Kidney (tissue), 14 donors: ENCODE measurements around the gene PTGER3. TPM values are rescaled to one million over a fixed set of nuclear protein-coding genes. Genes with fewer than 3 reads are reported as not detected.
A peak's percentile ranks its signal among the peaks of the same experiment; 100 is the strongest.
"Not testable (repeated sequence)": the region's sequence is repeated elsewhere in the genome, so short reads cannot be mapped to it uniquely, and the experiment has no call there.

Source experiments
- DNase-seq, 5 donors: peaks; one replicate each; pipeline ENCODE4 v3.0.0-alpha.2; 2013 to 2020
- FAIRE-seq: peaks from 2 replicates; lab custom pipeline; 2012; peaks lifted over from hg19 to GRCh38; lab: Jason Lieb, UNC
- H3K27ac ChIP-seq, 2 donors: one replicate each; pipeline ENCODE4 v1.7.0; 2013; ENCODE audit warnings: low read depth in 2 of 2, low read length in 2 of 2, inconsistent platforms in 1 of 2
- H3K27me3 ChIP-seq: one replicate; pipeline ENCODE4 v1.7.1; 2013; ENCODE audit warnings: low read length, inconsistent platforms; ENCODE audit not compliant: control insufficient read depth, insufficient read depth
- H3K36me3 ChIP-seq, 3 donors: one replicate each; pipeline versions ENCODE4 v1.7.0 to v1.7.1; 2013; ENCODE audit warnings: low read length in 3 of 3, control low read depth in 1 of 3, inconsistent platforms in 1 of 3; ENCODE audit not compliant: insufficient read depth in 3 of 3, control insufficient read depth in 2 of 3
- H3K4me1 ChIP-seq, 3 donors: one replicate each; pipeline versions ENCODE4 v1.7.0 to v1.7.1; 2013; ENCODE audit warnings: low read length in 3 of 3, inconsistent platforms in 1 of 3, low read depth in 1 of 3; ENCODE audit not compliant: control insufficient read depth in 2 of 3, insufficient read depth in 2 of 3
- H3K4me3 ChIP-seq, 3 donors: one replicate each; pipeline versions ENCODE4 v1.7.0 to v1.8.1; 2013; ENCODE audit warnings: low read length in 3 of 3, control low read depth in 1 of 3, inconsistent platforms in 1 of 3
- H3K9ac ChIP-seq, 3 donors: one replicate each; pipeline versions ENCODE4 v1.7.0 to v1.7.1; 2013; ENCODE audit warnings: low read length in 3 of 3, control low read depth in 1 of 3, inconsistent platforms in 1 of 3
- H3K9me3 ChIP-seq, 3 donors: one replicate each; pipeline versions ENCODE4 v1.7.0 to v1.7.1; 2013; ENCODE audit warnings: low read length in 3 of 3, control low read depth in 1 of 3, inconsistent platforms in 1 of 3; ENCODE audit not compliant: control insufficient read depth in 2 of 3, insufficient read depth in 1 of 3
- intact Hi-C: fragments of 100-400 bp; cut with DNase I; formaldehyde crosslinking; loops from one replicate; pipeline ENCODE4 v1.11.1; 2022
- polyA plus RNA-seq: library from polyadenylated mRNA; stranded (reverse); fragments of 350-450 nt; fragmentation: Illumina TruSeq; extraction: RNeasy Lipid Tissue Mini Kit (QIAGEN cat#74804); gene quantifications from one replicate; pipeline ENCODE4 v1.2.3, GENCODE V29; 2014; ENCODE audit warnings: low read depth, low replicate concordance; ENCODE audit not compliant: insufficient read depth
- total RNA-seq: library from RNA; stranded (reverse); fragmentation: NEBNext Ultra II Directional; extraction: Animal tissue kit (Norgen Biotek cat#: 25700); gene quantifications from one replicate; pipeline ENCODE4 v1.2.1, GENCODE V29; 2021
- TF ChIP-seq, protein P1 (sequence below): IDR thresholded peaks from 3 replicates; pipeline ENCODE4 v1.5.1; 2012; ENCODE audit warnings: mild to moderate bottlenecking, moderate library complexity, borderline replicate concordance; ENCODE audit not compliant: insufficient read depth; ENCODE audit errors: extremely low read depth
- donor health status: control.
- donor health status: control.
- donor health status: control.
- donor health status: control.
- donor health status: control.
- donor health status: DM: yes; HTN: yes; CAD: no.
- donor health status: Normal renal cell carcinoma (clear cell type).

Gene PTGER3
- total and polyA plus RNA-seq, 2 donors from 2014 or later: 9.0 to 102 TPM

DNA sequence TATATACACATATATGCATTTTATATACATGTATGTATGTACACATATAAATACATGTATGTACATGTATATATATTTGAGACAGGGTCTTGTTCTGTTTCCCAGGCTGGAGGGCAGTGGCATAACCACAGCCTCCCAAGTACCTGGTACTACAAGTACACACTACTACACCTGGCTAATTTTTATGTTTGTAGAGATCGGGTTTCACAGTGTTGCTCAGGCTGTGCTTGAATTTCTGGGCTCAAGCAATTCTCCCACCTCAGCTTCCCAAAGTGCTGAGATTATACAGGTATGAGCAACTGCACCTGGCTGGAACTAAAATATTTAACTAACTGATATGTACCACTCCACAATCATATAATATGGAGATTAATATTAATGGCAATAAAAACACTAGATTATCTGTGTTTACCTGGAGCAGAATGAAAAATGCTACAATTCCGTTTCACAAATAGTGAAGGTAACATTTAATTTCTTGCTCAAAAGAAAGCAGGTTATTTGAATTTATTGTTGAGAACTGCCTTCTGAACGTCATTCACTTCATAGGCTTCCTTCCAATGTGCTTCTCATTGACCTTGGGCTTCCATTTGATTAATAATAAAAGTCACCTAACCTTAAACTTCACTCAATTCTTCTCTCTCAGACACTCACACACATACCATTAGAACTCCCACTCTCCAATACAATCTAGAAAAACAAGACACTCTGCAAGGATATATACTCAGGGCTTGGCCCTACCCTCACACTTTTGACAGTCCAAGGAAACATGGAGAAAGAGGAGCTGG is 57.0 kb downstream of the PTGER3 start:
- Histone ChIP-seq H3K9me3 (no peaks in the 10 kb centered on the region), H3K9ac (no peak overlapping the region), H3K4me3 (no peak overlapping the region), H3K4me1 (peaks cover 0 to 5% (median 0%) of the 10 kb centered on the region in 3 donors), H3K27ac (peak overlapping the region; percentile 28 to 37), H3K27me3 (no peaks in the 10 kb centered on the region), H3K36me3 (no peaks in the 10 kb centered on the region)
- FAIRE-seq (no peak), DNase-seq (peak in 2 of 5 donors; percentile 48 to 56)
- intact Hi-C loops: no loop called here
- TF ChIP-seq, protein P1, sequence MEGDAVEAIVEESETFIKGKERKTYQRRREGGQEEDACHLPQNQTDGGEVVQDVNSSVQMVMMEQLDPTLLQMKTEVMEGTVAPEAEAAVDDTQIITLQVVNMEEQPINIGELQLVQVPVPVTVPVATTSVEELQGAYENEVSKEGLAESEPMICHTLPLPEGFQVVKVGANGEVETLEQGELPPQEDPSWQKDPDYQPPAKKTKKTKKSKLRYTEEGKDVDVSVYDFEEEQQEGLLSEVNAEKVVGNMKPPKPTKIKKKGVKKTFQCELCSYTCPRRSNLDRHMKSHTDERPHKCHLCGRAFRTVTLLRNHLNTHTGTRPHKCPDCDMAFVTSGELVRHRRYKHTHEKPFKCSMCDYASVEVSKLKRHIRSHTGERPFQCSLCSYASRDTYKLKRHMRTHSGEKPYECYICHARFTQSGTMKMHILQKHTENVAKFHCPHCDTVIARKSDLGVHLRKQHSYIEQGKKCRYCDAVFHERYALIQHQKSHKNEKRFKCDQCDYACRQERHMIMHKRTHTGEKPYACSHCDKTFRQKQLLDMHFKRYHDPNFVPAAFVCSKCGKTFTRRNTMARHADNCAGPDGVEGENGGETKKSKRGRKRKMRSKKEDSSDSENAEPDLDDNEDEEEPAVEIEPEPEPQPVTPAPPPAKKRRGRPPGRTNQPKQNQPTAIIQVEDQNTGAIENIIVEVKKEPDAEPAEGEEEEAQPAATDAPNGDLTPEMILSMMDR: no peak

GRCh38 chr1:70987497-70987896 is 60.1 kb downstream of the PTGER3 start:
- TF ChIP-seq, protein P1: no peak
- Histone ChIP-seq H3K27ac (no peak overlapping the region), H3K4me3 (no peak overlapping the region), H3K9ac (no peak overlapping the region), H3K4me1 (peaks cover 0 to 2% (median 0%) of the 10 kb centered on the region in 3 donors), H3K27me3 (no peaks in the 10 kb centered on the region), H3K9me3 (no peaks in the 10 kb centered on the region), H3K36me3 (no peaks in the 10 kb centered on the region)
- DNase-seq (no peak), FAIRE-seq (no peak)
- intact Hi-C loops: no loop called here

DNA sequence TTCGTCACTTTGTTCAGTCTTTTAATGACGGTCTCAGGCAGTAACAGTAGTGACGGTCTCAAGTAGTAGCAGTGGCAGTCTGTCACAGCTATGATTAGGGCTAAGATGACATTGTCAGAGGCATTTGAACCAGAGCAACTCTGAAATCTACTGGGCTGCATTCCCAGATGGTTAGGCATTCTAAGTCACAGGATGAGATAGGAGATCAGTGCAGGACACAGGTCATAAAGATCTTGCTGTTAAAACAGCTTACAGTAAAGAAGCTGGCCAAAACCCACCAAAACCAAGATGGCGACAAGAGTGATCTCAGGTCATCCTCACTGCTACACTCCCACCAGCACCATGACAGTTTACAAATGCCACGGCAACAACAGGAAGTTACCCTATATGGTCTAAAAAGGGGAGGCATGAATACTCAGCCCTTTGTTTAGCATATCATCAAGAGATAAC is 61.8 kb downstream of the PTGER3 start:
- H3K4me3 ChIP-seq, H3K4me1 ChIP-seq, H3K9me3 ChIP-seq, FAIRE-seq, H3K36me3 ChIP-seq, H3K27ac ChIP-seq, intact Hi-C loops, DNase-seq, H3K9ac ChIP-seq, H3K27me3 ChIP-seq: not testable (repeated sequence)

- H3K9ac ChIP-seq, H3K27ac ChIP-seq, FAIRE-seq, H3K9me3 ChIP-seq, H3K4me1 ChIP-seq, H3K36me3 ChIP-seq, DNase-seq, intact Hi-C loops, H3K27me3 ChIP-seq, H3K4me3 ChIP-seq: not testable (repeated sequence)
Observed at GRCh38 chr1:70985278-70985677, 62.3 kb downstream of the PTGER3 start.
